NCI-H146 treated with DMSO at 0.1 percent for 48 hours (cell line): ENCODE measurements around the gene NOP56.

Experiments
- DNase-seq: peaks from one replicate; lab custom pipeline; 2025; ENCODE audit not compliant: unreplicated experiment; lab: John Stamatoyannopoulos, UW

Gene NOP56, protein sequence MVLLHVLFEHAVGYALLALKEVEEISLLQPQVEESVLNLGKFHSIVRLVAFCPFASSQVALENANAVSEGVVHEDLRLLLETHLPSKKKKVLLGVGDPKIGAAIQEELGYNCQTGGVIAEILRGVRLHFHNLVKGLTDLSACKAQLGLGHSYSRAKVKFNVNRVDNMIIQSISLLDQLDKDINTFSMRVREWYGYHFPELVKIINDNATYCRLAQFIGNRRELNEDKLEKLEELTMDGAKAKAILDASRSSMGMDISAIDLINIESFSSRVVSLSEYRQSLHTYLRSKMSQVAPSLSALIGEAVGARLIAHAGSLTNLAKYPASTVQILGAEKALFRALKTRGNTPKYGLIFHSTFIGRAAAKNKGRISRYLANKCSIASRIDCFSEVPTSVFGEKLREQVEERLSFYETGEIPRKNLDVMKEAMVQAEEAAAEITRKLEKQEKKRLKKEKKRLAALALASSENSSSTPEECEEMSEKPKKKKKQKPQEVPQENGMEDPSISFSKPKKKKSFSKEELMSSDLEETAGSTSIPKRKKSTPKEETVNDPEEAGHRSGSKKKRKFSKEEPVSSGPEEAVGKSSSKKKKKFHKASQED

GRCh38 chr20:2651772-2652723 lies at the start of gene NOP56:
NOP56 (plus strand) TSS chr20:2652632; CDS start chr20:2652661, 29 bp downstream.
- peak; percentile 90 for DNase-seq

DNA sequence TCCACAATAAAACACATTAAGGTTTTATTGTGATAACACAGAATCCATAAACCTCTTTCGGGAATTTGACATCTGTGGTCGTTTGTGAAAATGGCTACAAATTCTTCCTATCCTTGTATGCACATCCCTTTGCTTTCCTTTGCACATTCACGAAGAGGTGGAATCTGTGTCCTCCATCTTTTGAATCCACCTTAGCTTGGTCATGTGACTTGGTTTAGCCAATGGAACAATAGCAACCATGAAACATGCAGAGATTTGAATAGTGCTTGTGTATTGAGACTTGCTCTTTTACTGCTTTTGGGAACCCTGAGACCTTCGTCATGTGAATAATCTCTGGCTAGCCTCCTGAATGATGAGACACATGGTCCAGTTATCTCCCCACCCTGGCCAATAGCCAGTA lies 49.7 kb upstream of the NOP56 start:
- DNase-seq: peak; percentile 5

GRCh38 chr20:2603816-2604505 lies 48.5 kb upstream of the NOP56 start:
- peak; percentile 89 for DNase-seq

DNA sequence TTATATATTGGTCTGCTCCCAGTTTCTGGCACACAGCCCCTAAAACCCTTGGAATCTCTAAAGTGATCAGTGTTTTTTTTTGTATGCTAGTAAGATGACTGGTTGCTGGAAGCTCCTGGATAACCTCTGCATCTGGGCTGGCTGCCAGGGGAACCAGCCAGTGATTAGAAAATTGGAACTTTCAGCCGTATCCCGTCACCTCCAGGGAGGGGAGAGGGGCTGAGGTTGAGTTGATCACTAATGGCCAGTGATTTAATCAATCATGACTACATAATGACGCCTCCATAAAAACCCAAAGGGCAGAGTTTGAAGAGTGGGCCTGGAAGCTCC lies 48.0 kb upstream of the NOP56 start:
- DNase-seq: no peak

DNA sequence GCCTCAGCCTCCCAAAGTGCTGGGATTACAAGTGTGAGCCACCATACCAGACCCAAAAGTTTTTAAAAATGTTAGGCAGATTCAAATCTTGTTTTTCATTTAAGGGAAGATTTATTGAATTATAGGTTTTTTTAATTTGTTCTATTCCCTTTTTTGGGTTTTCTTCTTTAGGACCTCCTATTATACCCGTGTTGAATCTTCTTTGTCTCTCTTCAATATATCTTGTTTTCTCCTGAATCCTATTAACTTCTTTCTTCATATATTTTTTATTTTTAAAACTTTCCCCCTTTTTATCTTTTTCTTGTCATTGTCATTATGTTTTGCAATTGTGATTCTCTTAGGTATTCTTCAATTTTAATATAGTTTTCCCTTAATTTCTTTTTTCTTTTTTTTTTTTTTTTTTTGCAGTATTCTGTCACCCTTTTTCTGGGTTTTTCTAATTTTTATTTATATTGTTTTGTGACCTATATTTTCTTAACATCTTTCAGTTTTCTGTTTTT lies 45.9 kb upstream of the NOP56 start:
- DNase-seq: no peak

DNA sequence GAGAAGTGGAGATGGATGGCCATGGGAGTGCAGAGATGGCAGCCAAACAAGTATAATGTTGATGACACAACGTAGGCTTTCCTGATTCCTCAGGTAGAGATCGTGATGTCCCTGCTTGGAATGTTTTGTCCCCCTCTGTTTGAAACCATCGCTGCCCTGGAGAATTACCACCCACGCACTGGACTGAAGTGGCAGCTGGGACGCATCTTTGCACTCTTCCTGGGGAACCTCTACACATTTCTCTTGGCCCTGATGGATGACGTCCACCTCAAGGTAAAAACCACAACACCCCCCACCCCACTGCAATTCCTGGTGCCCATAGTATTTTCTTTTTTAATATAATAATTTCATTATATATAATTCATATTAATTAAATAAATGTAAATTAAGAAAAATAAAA lies 42.1 kb upstream of the NOP56 start:
- no peak for DNase-seq

GRCh38 chr20:2610941-2611720 lies 41.3 kb upstream of the NOP56 start:
- DNase-seq: no peak

- no peak for DNase-seq
Measured at GRCh38 chr20:2612073-2612472, 40.4 kb upstream of the NOP56 start.

DNA sequence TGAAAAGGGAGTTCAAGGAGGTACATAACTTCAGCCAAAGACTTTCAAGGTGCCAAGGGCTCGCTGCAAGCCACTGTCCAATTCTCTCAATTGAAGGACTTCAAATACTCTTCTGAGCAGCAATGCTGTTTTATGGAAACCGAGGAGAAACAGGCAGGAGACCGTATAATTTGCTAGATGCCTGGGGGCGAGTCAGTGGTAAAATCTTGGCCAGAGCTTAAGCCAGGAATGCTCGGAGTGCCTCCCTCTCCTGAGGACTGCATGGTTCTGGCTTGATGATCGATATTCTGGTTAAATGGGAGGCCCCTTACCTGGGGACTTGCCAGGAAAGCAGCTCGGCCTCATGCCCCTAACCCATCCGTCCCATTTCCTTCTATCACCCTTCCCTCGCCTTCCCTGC lies 35.8 kb upstream of the NOP56 start:
- DNase-seq: no peak

GRCh38 chr20:2617099-2617714 lies 35.2 kb upstream of the NOP56 start:
- no peak for DNase-seq

- no peak for DNase-seq
Measured at GRCh38 chr20:2618815-2619214, 33.6 kb upstream of the NOP56 start.

GRCh38 chr20:2619337-2619736 lies 33.1 kb upstream of the NOP56 start:
- no peak for DNase-seq

GRCh38 chr20:2619961-2620595 lies 32.4 kb upstream of the NOP56 start:
- DNase-seq: no peak

DNA sequence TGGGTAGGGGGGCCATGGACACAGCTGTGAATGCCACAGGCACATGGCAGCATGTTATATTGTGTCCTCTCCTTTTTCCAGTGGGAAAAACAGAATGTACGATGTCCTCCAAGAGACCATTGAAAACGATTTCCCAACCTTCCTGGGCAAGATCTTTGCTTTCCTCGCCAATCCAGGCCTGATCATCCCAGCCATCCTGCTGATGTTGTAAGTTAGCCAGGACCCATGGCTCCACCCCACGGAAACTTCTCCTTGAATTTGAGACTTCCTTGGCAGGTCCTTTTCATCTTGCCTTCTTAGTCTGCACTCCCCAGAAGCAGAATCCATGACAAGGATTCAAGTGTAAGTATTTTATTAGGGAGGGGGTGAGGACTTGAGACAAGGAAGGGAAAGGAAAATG lies 28.2 kb upstream of the NOP56 start:
- DNase-seq: no peak

DNA sequence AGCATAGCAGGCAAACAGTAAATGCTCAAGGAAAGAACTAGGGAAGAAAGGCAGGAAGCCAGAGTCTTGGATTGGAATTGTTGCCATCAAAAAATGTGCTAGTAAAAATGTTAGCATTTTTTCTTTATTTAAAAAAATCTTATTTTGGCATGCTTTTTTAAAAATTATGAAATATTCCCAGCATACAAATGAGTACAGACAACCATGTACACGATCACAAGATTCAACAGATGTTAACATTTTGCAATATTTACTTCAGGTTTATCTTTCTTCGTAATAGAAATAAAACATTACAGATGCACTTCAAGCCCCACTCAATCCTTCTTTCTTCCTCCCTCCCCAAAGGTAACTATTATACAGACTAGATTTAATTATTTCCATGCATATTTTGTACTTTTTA lies 27.4 kb upstream of the NOP56 start:
- no peak for DNase-seq

GRCh38 chr20:2626853-2627541 lies 25.4 kb upstream of the NOP56 start:
- no peak for DNase-seq

GRCh38 chr20:2631228-2631627 lies 21.2 kb upstream of the NOP56 start:
- no peak for DNase-seq

GRCh38 chr20:2633381-2633780 lies 19.1 kb upstream of the NOP56 start:
- no peak for DNase-seq

DNA sequence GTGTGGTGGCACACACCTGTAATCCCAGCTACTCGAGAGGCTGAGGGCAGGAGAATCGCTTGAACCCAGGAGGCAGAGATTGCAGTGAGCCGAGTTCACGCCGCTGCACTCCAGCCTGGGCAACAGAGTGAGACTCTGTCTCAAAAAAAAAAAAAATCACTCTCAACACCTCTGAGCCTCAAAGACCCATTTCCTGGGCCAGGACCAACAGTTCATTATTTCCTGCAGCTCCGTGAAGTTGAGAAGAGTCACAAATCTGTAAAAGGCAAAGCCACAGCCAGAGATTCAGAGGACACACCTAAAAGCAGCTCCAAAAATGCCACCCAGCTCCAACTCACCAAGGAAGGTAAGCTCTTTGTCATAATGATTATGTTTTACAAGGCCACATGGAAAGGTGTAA lies 15.2 kb upstream of the NOP56 start:
- no peak for DNase-seq
